Hematopoietic multipotent progenitor cell treated with erythropoietin and hydrocortisone succinate and interleukin-3 and kit ligand, for 17 days (in vitro differentiated cells): ENCODE data around the gene PUM2.
"Not testable (repeated sequence)": the region's sequence is repeated elsewhere in the genome, so short reads cannot be mapped to it uniquely, and the experiment has no call there.

Experiments used
- DNase-seq: peaks from one replicate; pipeline ENCODE4 v3.0.0-alpha.2; 2015; ENCODE audit warnings: low spot score

The PUM2 gene

GRCh38 chr2:20368706-20369105 is 18.1 kb upstream of the PUM2 start:
- no peak for DNase-seq

GRCh38 chr2:20367929-20368328 is 17.3 kb upstream of the PUM2 start:
- DNase-seq = not testable (repeated sequence)

GRCh38 chr2:20366672-20367116 is 16.1 kb upstream of the PUM2 start:
- DNase-seq = no peak

- DNase-seq = no peak
Measured at GRCh38 chr2:20365249-20365817, 14.7 kb upstream of the PUM2 start.

GRCh38 chr2:20363578-20363977 is 12.9 kb upstream of the PUM2 start:
- DNase-seq = no peak

GRCh38 chr2:20362701-20363435 is 12.2 kb upstream of the PUM2 start:
- no peak for DNase-seq

GRCh38 chr2:20361893-20362292 is 11.2 kb upstream of the PUM2 start:
- DNase-seq = no peak

- DNase-seq = no peak
Measured at GRCh38 chr2:20359096-20359495, 8.5 kb upstream of the PUM2 start.

GRCh38 chr2:20357638-20358389 is 7.2 kb upstream of the PUM2 start:
- no peak for DNase-seq

- DNase-seq = no peak
Measured at GRCh38 chr2:20356042-20356441, 5.4 kb upstream of the PUM2 start.

- no peak for DNase-seq
Measured at GRCh38 chr2:20355131-20355530, 4.5 kb upstream of the PUM2 start.

- peak; percentile 43 for DNase-seq
Measured at GRCh38 chr2:20353241-20353992, 2.8 kb upstream of the PUM2 start.

GRCh38 chr2:20352581-20353216 is 2.1 kb upstream of the PUM2 start:
- DNase-seq = no peak

- no peak for DNase-seq
Measured at GRCh38 chr2:20352230-20352578, 1.6 kb upstream of the PUM2 start.

GRCh38 chr2:20351555-20352229 is 1.0 kb upstream of the PUM2 start:
- DNase-seq = no peak

- DNase-seq = no peak
Measured at GRCh38 chr2:20350041-20350712, 467 bp downstream of the PUM2 start.

- DNase-seq = peak; percentile 57
Measured at GRCh38 chr2:20349513-20349921, 1.1 kb downstream of the PUM2 start.

- peak; percentile 51 for DNase-seq
Measured at GRCh38 chr2:20348542-20348941, 2.1 kb downstream of the PUM2 start.

GRCh38 chr2:20346565-20347381 is 3.9 kb downstream of the PUM2 start:
- DNase-seq = no peak

- DNase-seq = no peak
Measured at GRCh38 chr2:20343128-20343527, 7.5 kb downstream of the PUM2 start.
